Ishikawa (cell line): Measurements from ENCODE around the gene VTI1A.

Experiments used
- CEBPB ChIP-seq: IDR thresholded peaks from 2 replicates; pipeline ENCODE4 v1.6.1; 2012
- CREB1 ChIP-seq: IDR thresholded peaks from 2 replicates; pipeline ENCODE4 v1.6.1; 2012; ENCODE audit warnings: low read depth
- EGR1 ChIP-seq: IDR thresholded peaks from 2 replicates; pipeline ENCODE4 v1.6.1; 2012
- EP300 ChIP-seq: IDR thresholded peaks from 2 replicates; pipeline ENCODE4 v1.6.1; 2012; ENCODE audit warnings: borderline replicate concordance
- FOXM1 ChIP-seq: IDR thresholded peaks from 2 replicates; pipeline ENCODE4 v1.6.1; 2012; ENCODE audit warnings: low read depth, borderline replicate concordance
- NFIC ChIP-seq: IDR thresholded peaks from 2 replicates; pipeline ENCODE4 v1.6.1; 2012
- RAD21 ChIP-seq: IDR thresholded peaks from 2 replicates; pipeline ENCODE4 v1.6.1; 2012; ENCODE audit warnings: low read depth
- TAF1 ChIP-seq: IDR thresholded peaks from 2 replicates; pipeline ENCODE4 v1.6.1; 2012; ENCODE audit warnings: low read depth, mild to moderate bottlenecking
- TCF12 ChIP-seq: IDR thresholded peaks from 2 replicates; pipeline ENCODE4 v1.6.1; 2012; ENCODE audit warnings: low read depth
- YY1 ChIP-seq: IDR thresholded peaks from 2 replicates; pipeline ENCODE4 v1.6.1; 2012; ENCODE audit warnings: low read depth
- ZBTB7A ChIP-seq: IDR thresholded peaks from 2 replicates; pipeline ENCODE4 v1.6.1; 2012; ENCODE audit warnings: low read depth
- TF ChIP-seq, protein P1 (sequence below): IDR thresholded peaks from 2 replicates; pipeline ENCODE4 v1.6.1; 2012; ENCODE audit warnings: low read depth, mild to moderate bottlenecking
- TF ChIP-seq, protein P2 (sequence below): IDR thresholded peaks from 2 replicates; pipeline ENCODE4 v1.6.1; 2012
- TF ChIP-seq, protein P3 (sequence below): IDR thresholded peaks from 2 replicates; pipeline ENCODE4 v1.6.1; 2012

DNA sequence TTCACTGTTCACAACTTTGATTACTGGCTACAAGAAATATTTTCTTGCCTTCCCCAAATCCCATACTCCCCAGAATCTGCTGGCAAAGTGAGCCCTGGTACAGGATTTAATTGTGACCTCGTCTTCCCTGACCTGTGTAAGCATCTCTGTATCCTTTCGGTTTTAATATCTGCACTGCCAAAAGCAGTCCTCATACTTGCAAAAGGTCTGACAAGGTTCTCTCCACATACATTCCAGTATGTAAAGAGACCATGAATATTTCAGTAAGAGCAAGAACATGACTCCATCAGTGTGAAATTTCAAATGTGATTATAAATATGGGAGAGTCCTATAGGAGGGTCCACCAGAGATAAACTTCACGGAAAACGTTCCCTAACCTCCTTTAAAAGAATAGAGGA is 369.0 kb downstream of the VTI1A start:
- TF ChIP-seq EGR1 (no peak), FOXM1 (no peak), RAD21 (no peak), EP300 (no peak), YY1 (no peak), TCF12 (no peak), CREB1 (no peak), ZBTB7A (no peak), TAF1 (no peak), CEBPB (no peak), NFIC (no peak)
- TF ChIP-seq, protein P1, sequence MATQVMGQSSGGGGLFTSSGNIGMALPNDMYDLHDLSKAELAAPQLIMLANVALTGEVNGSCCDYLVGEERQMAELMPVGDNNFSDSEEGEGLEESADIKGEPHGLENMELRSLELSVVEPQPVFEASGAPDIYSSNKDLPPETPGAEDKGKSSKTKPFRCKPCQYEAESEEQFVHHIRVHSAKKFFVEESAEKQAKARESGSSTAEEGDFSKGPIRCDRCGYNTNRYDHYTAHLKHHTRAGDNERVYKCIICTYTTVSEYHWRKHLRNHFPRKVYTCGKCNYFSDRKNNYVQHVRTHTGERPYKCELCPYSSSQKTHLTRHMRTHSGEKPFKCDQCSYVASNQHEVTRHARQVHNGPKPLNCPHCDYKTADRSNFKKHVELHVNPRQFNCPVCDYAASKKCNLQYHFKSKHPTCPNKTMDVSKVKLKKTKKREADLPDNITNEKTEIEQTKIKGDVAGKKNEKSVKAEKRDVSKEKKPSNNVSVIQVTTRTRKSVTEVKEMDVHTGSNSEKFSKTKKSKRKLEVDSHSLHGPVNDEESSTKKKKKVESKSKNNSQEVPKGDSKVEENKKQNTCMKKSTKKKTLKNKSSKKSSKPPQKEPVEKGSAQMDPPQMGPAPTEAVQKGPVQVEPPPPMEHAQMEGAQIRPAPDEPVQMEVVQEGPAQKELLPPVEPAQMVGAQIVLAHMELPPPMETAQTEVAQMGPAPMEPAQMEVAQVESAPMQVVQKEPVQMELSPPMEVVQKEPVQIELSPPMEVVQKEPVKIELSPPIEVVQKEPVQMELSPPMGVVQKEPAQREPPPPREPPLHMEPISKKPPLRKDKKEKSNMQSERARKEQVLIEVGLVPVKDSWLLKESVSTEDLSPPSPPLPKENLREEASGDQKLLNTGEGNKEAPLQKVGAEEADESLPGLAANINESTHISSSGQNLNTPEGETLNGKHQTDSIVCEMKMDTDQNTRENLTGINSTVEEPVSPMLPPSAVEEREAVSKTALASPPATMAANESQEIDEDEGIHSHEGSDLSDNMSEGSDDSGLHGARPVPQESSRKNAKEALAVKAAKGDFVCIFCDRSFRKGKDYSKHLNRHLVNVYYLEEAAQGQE: no peak
- TF ChIP-seq, protein P2, sequence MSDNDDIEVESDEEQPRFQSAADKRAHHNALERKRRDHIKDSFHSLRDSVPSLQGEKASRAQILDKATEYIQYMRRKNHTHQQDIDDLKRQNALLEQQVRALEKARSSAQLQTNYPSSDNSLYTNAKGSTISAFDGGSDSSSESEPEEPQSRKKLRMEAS: no peak
- TF ChIP-seq, protein P3, sequence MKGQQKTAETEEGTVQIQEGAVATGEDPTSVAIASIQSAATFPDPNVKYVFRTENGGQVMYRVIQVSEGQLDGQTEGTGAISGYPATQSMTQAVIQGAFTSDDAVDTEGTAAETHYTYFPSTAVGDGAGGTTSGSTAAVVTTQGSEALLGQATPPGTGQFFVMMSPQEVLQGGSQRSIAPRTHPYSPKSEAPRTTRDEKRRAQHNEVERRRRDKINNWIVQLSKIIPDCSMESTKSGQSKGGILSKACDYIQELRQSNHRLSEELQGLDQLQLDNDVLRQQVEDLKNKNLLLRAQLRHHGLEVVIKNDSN: no peak
